Mesendoderm (in vitro differentiated cells): ENCODE measurements around the gene SULT6B1. TPM values are rescaled to one million over a fixed set of nuclear protein-coding genes. Genes with fewer than 3 reads are reported as not detected.

Experiments
- DNase-seq: peaks from one replicate; pipeline ENCODE4 v3.0.0; 2013
- H2AK5ac ChIP-seq: 2 replicates; pipeline ENCODE4 v1.6.1; 2013; ENCODE audit warnings: low read length, inconsistent platforms
- H2BK120ac ChIP-seq: 2 replicates; pipeline ENCODE4 v1.6.1; 2013; ENCODE audit warnings: low read depth, mild to moderate bottlenecking, low read length, moderate library complexity, mixed read lengths
- H2BK15ac ChIP-seq: replicated peaks from 2 replicates; pipeline ENCODE4 v1.6.1; 2013; ENCODE audit warnings: low read depth, mild to moderate bottlenecking, moderate library complexity
- H2BK5ac ChIP-seq: 2 replicates; pipeline ENCODE4 v1.6.1; 2013; ENCODE audit warnings: low read length, inconsistent platforms
- H3K18ac ChIP-seq: 2 replicates; pipeline ENCODE4 v1.6.1; 2013; ENCODE audit warnings: mild to moderate bottlenecking, low read length, mixed read lengths
- H3K23ac ChIP-seq: one replicate; pipeline ENCODE4 v1.6.1; 2013; ENCODE audit warnings: low read length
- H3K27ac ChIP-seq: 2 replicates; pipeline ENCODE4 v1.5.1; 2013; ENCODE audit warnings: low read depth, mild to moderate bottlenecking, inconsistent platforms, low read length, moderate library complexity
- H3K27me3 ChIP-seq: 2 replicates; pipeline ENCODE4 v1.6.1; 2013; ENCODE audit warnings: low read length, control low read depth, mild to moderate bottlenecking, inconsistent platforms; ENCODE audit not compliant: insufficient read depth, poor library complexity
- H3K36me3 ChIP-seq: 2 replicates; pipeline ENCODE4 v1.6.1; 2013; ENCODE audit warnings: low read length, inconsistent platforms; ENCODE audit not compliant: control insufficient read depth, insufficient read depth
- H3K4ac ChIP-seq: one replicate; pipeline ENCODE4 v1.6.1; 2013; ENCODE audit warnings: low read depth, mild to moderate bottlenecking, low read length, moderate library complexity
- H3K4me1 ChIP-seq: 2 replicates; pipeline ENCODE4 v1.6.1; 2013; ENCODE audit warnings: low read depth, low read length, inconsistent platforms; ENCODE audit not compliant: control insufficient read depth
- H3K4me2 ChIP-seq: 2 replicates; pipeline ENCODE4 v1.6.1; 2013; ENCODE audit warnings: low read length
- H3K4me3 ChIP-seq: 2 replicates; pipeline ENCODE4 v1.5.1; 2013; ENCODE audit warnings: mild to moderate bottlenecking, low read length
- H3K56ac ChIP-seq: one replicate; pipeline ENCODE4 v1.6.1; 2013; ENCODE audit warnings: low read length
- H3K79me1 ChIP-seq: 2 replicates; pipeline ENCODE4 v1.6.1; 2013; ENCODE audit warnings: low read length, inconsistent platforms
- H3K79me2 ChIP-seq: 2 replicates; pipeline ENCODE4 v1.6.1; 2013; ENCODE audit warnings: mild to moderate bottlenecking, low read length; ENCODE audit not compliant: control insufficient read depth, insufficient read depth
- H3K9ac ChIP-seq: 2 replicates; pipeline ENCODE4 v1.6.1; 2013; ENCODE audit warnings: low read length, inconsistent platforms
- H4K5ac ChIP-seq: one replicate; pipeline ENCODE4 v1.6.1; 2013; ENCODE audit warnings: low read length
- H4K8ac ChIP-seq: one replicate; pipeline ENCODE4 v1.6.1; 2013; ENCODE audit warnings: low read depth, mild to moderate bottlenecking, control low read depth, low read length, moderate library complexity
- WGBS: extraction: QIAGEN DNeasy Blood & Tissue Kit; methylation state at CpG from one replicate; pipeline ENCODE4 v1.1.7; 2013; ENCODE audit warnings: low lambda C conversion rate, missing lambda C conversion rate; ENCODE audit not compliant: insufficient coverage; ENCODE audit errors: extremely low coverage; 5-methylcytosine and 5-hydroxymethylcytosine counted together
- polyA plus RNA-seq, 2 experiments: library from polyadenylated mRNA; stranded (reverse); fragments of 200-250 nt; gene quantifications; one replicate each; pipeline ENCODE4 v1.2.3, GENCODE V29; 2013

The SULT6B1 gene
- polyA plus RNA-seq (2013, experiment 1 of 2): not detected
- polyA plus RNA-seq (2013, experiment 2 of 2): 0.04 TPM

DNA sequence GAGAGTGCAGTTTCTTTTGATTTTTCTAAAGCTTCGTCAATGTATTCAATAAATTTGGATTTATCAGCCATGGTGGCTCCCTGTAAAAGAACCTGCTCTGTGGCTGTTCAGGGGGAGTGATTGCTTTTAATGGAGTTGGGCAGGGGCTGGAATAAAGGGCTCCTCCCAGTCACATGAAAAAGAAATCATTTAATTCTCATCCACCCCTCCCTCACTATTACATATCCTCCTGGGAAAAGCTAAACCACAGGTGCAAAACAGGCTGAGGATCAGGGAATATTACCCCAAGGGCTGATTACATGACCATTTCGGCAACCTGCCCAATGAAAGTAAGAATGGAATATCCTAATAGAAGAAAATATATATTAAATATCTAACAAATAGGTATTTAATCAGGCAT lies at the start of gene SULT6B1:
SULT6B1 (minus strand) TSS at position 101 of the 400 bp plus-strand sequence; CDS start at position 71, 30 bp downstream.
- WGBS: no CpG with 5 or more reads among the region's 2 CpGs
- Histone ChIP-seq H3K9ac (peak within 1 kb of the TSS; percentile 6), H2BK5ac (peak within 1 kb of the TSS; percentile 70), H2BK120ac (no peak within 1 kb of the TSS), H3K36me3 (no peaks in the 10 kb centered on the region), H3K79me1 (no peaks in the 10 kb centered on the region), H3K27me3 (no peaks in the 10 kb centered on the region), H3K18ac (peak within 1 kb of the TSS; percentile 91), H2AK5ac (peak within 1 kb of the TSS; percentile 76), H4K8ac (no peak within 1 kb of the TSS), H3K4me2 (no peak within 1 kb of the TSS), H3K79me2 (no peaks in the 10 kb centered on the region), H3K4ac (peak within 1 kb of the TSS; percentile 46), H3K27ac (peak within 1 kb of the TSS; percentile 76), H3K4me1 (peaks cover 9% of the 10 kb centered on the region), H2BK15ac (no peak within 1 kb of the TSS), H3K56ac (peak within 1 kb of the TSS; percentile 82), H3K23ac (no peak within 1 kb of the TSS), H4K5ac (no peak within 1 kb of the TSS), H3K4me3 (no peak within 1 kb of the TSS)
- no peak for DNase-seq

- peak overlapping the region; percentile 83 for H3K4me2 ChIP-seq
- H2AK5ac ChIP-seq: no peak overlapping the region
- WGBS: no CpG with 5 or more reads among the region's 18 CpGs
- peak overlapping the region; percentile 99 for H3K9ac ChIP-seq
- H3K79me1 ChIP-seq: peaks cover 24% of the 10 kb centered on the region
- H3K27ac ChIP-seq: no peak overlapping the region
- no peak overlapping the region for H2BK120ac ChIP-seq
- peak overlapping the region; percentile 100 for H3K4me3 ChIP-seq
- peaks cover 12% of the 10 kb centered on the region for H3K36me3 ChIP-seq
- no peak overlapping the region for H2BK15ac ChIP-seq
- no peak overlapping the region for H3K23ac ChIP-seq
- H2BK5ac ChIP-seq: peak overlapping the region; percentile 51
- H3K79me2 ChIP-seq: peaks cover 72% of the 10 kb centered on the region
- H3K4me1 ChIP-seq: peaks cover 8% of the 10 kb centered on the region
- peak; percentile 26 for DNase-seq
- peak overlapping the region; percentile 99 for H3K56ac ChIP-seq
- no peak overlapping the region for H4K8ac ChIP-seq
- no peaks in the 10 kb centered on the region for H3K27me3 ChIP-seq
- H4K5ac ChIP-seq: no peak overlapping the region
- peak overlapping the region; percentile 5 for H3K18ac ChIP-seq
- no peak overlapping the region for H3K4ac ChIP-seq
Measured at GRCh38 chr2:37232131-37232933, 43.9 kb upstream of the SULT6B1 start.

DNA sequence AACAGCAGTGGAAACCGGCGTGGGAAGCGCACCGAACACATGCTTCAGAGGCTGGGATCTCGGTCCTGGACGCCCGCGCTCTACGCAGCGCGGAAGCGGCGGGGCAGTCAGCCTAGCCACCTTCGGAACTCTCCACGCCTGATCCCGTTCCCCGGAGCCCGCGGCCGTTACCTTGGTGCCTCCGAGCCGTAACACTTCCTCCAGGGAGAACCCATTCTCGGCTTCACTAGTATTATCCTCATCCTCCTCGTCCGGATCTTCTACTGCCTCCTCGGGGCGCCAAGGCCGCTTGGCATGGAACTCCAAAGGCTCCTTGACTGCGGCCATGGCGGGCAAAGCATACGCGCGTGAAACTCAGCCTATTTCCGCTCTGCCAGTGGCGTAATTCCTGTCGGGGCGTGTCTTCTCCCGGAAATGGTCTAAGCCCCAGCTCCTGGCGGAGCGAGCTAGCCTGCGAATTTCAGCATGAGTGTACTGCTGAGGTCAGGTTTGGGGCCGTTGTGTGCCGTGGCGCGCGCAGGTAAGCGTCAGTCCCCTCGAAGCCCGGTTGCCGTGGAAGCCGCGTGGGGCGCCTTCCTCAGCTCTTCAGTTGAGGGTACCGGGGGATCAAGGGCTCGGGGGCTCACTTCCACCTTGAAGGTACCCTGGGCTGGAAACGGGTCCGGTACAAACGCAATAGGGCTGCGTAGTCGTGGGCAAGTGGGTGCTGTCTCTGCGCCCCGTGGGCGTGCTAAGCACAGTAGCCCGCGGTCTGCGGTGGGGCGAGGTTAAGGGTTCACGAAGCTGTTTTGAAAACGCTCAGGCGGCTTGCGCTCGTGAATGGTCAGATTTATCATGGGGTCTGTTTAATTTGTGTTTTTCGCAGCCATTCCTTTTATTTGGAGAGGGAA lies 43.0 kb upstream of the SULT6B1 start, which contains the start of the genes CEBPZ and NDUFAF7:
CEBPZ (minus strand) TSS at position 356 of the 890 bp plus-strand sequence; CDS start at position 327, 29 bp downstream.
NDUFAF7 (plus strand) TSS at position 418 of the 890 bp plus-strand sequence; CDS start at position 466, 48 bp downstream.
- H2BK120ac ChIP-seq: no peak within 1 kb of the TSS
- peak within 1 kb of the TSS; percentile 36 for H3K27ac ChIP-seq
- H3K4me2 ChIP-seq: peak within 1 kb of the TSS; percentile 83
- H3K79me2 ChIP-seq: peaks cover 77% of the 10 kb centered on the region
- no peak within 1 kb of the TSS for H4K5ac ChIP-seq
- no peak within 1 kb of the TSS for H2BK15ac ChIP-seq
- peak within 1 kb of the TSS; percentile 99 for H3K9ac ChIP-seq
- no CpG with 5 or more reads among the region's 73 CpGs for WGBS
- H3K23ac ChIP-seq: peak within 1 kb of the TSS; percentile 100
- no peaks in the 10 kb centered on the region for H3K27me3 ChIP-seq
- H2BK5ac ChIP-seq: peak within 1 kb of the TSS; percentile 89
- H3K56ac ChIP-seq: peak within 1 kb of the TSS; percentile 99
- peak within 1 kb of the TSS; percentile 56 for H3K18ac ChIP-seq
- peak; percentile 96 for DNase-seq
- H3K4me3 ChIP-seq: peak within 1 kb of the TSS; percentile 100
- H3K36me3 ChIP-seq: peaks cover 12% of the 10 kb centered on the region
- H2AK5ac ChIP-seq: peak within 1 kb of the TSS; percentile 94
- no peak within 1 kb of the TSS for H4K8ac ChIP-seq
- H3K79me1 ChIP-seq: peaks cover 24% of the 10 kb centered on the region
- H3K4ac ChIP-seq: no peak within 1 kb of the TSS
- H3K4me1 ChIP-seq: peaks cover 8% of the 10 kb centered on the region

DNA sequence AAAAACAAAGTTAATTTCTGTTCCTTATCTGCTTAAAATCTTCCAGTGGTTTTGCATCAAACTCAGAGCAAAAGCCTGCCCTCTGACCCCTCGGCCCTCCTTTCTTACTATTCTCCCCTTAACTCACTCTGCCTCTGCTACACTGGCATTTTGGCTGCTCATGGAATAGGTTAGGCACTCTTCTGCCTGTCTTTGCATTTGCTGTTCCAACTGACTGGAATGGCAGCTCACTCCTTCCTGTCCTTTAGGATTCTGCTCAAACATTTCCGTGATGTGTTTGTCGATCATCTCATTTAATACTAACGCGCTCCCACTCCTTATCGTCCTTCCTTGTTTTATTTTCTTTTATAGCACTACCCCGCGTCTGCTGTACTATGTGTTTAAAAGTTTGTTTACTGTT lies 42.1 kb upstream of the SULT6B1 start:
- no peaks in the 10 kb centered on the region for H3K27me3 ChIP-seq
- H3K4me3 ChIP-seq: peak overlapping the region; percentile 100
- peaks cover 80% of the 10 kb centered on the region for H3K79me2 ChIP-seq
- peaks cover 8% of the 10 kb centered on the region for H3K4me1 ChIP-seq
- no peak overlapping the region for H3K4ac ChIP-seq
- no peak overlapping the region for H3K27ac ChIP-seq
- no peak overlapping the region for H2BK5ac ChIP-seq
- peak overlapping the region; percentile 99 for H3K56ac ChIP-seq
- no peak overlapping the region for H4K8ac ChIP-seq
- peaks cover 24% of the 10 kb centered on the region for H3K79me1 ChIP-seq
- H2AK5ac ChIP-seq: no peak overlapping the region
- peak overlapping the region; percentile 99 for H3K9ac ChIP-seq
- no peak overlapping the region for H3K18ac ChIP-seq
- no peak overlapping the region for H2BK15ac ChIP-seq
- peaks cover 12% of the 10 kb centered on the region for H3K36me3 ChIP-seq
- H4K5ac ChIP-seq: no peak overlapping the region
- peak; percentile 48 for DNase-seq
- no CpG with 5 or more reads among the region's 8 CpGs for WGBS
- peak overlapping the region; percentile 47 for H3K4me2 ChIP-seq
- H3K23ac ChIP-seq: no peak overlapping the region
- H2BK120ac ChIP-seq: no peak overlapping the region

- Histone ChIP-seq H2AK5ac (no peak overlapping the region), H4K5ac (no peak overlapping the region), H3K79me2 (peaks cover 72% of the 10 kb centered on the region), H2BK5ac (no peak overlapping the region), H2BK120ac (no peak overlapping the region), H3K18ac (no peak overlapping the region), H3K4me3 (no peak overlapping the region), H4K8ac (no peak overlapping the region), H3K4ac (no peak overlapping the region), H3K79me1 (peaks cover 17% of the 10 kb centered on the region), H3K4me2 (no peak overlapping the region), H3K27me3 (no peaks in the 10 kb centered on the region), H3K36me3 (peaks cover 9% of the 10 kb centered on the region), H3K23ac (no peak overlapping the region), H3K56ac (no peak overlapping the region), H3K4me1 (peaks cover 8% of the 10 kb centered on the region), H2BK15ac (no peak overlapping the region), H3K27ac (no peak overlapping the region), H3K9ac (no peak overlapping the region)
- no peak for DNase-seq
- WGBS: no CpG with 5 or more reads among the region's 3 CpGs
Measured at GRCh38 chr2:37228788-37229187, 40.3 kb upstream of the SULT6B1 start.
